Nephron progenitor cell (in vitro differentiated cells): ENCODE measurements around the gene CATSPERD.

Source experiments
- DNase-seq: peaks from one replicate; pipeline ENCODE4 v3.0.0; 2021
- H3K27ac Mint-ChIP-seq: 2 replicates; pipeline ENCODE4 v1.8.0; 2021; ENCODE audit warnings: mild to moderate bottlenecking, moderate library complexity, mixed read lengths
- H3K27me3 Mint-ChIP-seq: 2 replicates; pipeline ENCODE4 v1.8.0; 2021; ENCODE audit warnings: mild to moderate bottlenecking, low read depth, mixed read lengths; ENCODE audit not compliant: poor library complexity
- H3K36me3 Mint-ChIP-seq: 2 replicates; pipeline ENCODE4 v1.8.0; 2021; ENCODE audit warnings: low read depth, mixed read lengths
- H3K4me1 Mint-ChIP-seq: 2 replicates; pipeline ENCODE4 v1.8.0; 2021; ENCODE audit warnings: mixed read lengths
- H3K4me3 Mint-ChIP-seq: 2 replicates; pipeline ENCODE4 v1.8.0; 2021; ENCODE audit warnings: mild to moderate bottlenecking, moderate library complexity, mixed read lengths
- H3K9me3 Mint-ChIP-seq: 2 replicates; pipeline ENCODE4 v1.8.0; 2021; ENCODE audit warnings: mild to moderate bottlenecking, moderate library complexity, mixed read lengths
- TF ChIP-seq, protein P1 (sequence below): fragments of 200-600 bp; sonication (generic); IDR thresholded peaks from 2 replicates; pipeline ENCODE4 v1.5.0; 2021; ENCODE audit warnings: antibody characterized with exemption

The CATSPERD gene

DNA sequence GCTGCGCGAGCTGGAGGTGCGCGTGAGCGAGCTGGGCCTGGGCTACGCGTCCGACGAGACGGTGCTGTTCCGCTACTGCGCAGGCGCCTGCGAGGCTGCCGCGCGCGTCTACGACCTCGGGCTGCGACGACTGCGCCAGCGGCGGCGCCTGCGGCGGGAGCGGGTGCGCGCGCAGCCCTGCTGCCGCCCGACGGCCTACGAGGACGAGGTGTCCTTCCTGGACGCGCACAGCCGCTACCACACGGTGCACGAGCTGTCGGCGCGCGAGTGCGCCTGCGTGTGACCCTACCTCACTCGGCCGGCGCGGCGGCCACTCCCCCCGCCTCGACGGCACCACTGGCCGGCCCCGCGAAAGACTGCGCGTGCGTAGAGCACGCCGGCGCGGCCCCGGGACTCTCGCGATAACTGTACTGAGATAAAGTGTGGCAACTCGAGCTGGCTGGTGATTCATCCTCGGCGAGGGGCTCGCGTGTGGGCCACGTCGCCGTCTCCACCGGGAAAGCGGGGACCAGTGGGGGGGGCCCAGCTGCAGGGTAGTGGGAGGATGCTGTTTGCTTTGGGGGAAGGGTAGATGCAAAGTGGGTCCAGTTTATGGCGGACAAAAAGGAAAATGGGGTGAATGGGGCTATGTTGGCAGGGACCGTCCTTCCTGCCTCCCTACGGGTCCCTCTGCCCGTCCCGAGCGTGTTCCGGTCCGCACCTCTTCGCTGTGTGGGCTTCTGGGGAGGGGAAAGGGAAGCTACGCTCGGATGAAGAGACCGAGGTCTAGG lies 107.6 kb downstream of the CATSPERD start:
- Mint-ChIP-seq H3K36me3 (no peaks in the 10 kb centered on the region), H3K9me3 (no peaks in the 10 kb centered on the region), H3K4me1 (peaks cover 25% of the 10 kb centered on the region), H3K4me3 (peak overlapping the region; percentile 92), H3K27ac (peak overlapping the region; percentile 99), H3K27me3 (peaks cover 8% of the 10 kb centered on the region)
- peak; percentile 98 for DNase-seq
- TF ChIP-seq, protein P1, sequence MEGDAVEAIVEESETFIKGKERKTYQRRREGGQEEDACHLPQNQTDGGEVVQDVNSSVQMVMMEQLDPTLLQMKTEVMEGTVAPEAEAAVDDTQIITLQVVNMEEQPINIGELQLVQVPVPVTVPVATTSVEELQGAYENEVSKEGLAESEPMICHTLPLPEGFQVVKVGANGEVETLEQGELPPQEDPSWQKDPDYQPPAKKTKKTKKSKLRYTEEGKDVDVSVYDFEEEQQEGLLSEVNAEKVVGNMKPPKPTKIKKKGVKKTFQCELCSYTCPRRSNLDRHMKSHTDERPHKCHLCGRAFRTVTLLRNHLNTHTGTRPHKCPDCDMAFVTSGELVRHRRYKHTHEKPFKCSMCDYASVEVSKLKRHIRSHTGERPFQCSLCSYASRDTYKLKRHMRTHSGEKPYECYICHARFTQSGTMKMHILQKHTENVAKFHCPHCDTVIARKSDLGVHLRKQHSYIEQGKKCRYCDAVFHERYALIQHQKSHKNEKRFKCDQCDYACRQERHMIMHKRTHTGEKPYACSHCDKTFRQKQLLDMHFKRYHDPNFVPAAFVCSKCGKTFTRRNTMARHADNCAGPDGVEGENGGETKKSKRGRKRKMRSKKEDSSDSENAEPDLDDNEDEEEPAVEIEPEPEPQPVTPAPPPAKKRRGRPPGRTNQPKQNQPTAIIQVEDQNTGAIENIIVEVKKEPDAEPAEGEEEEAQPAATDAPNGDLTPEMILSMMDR = no peak
